ENCODE measurements around the gene OSBPL5.

OSBPL5 gene

GRCh38 chr11:3199537-3200295 is 34.6 kb upstream of the OSBPL5 start:
- no peaks in the 10 kb centered on the region for H4K20me1 ChIP-seq (ENCODE audit: control insufficient read depth, insufficient read depth, low read depth, low read length)
- TF ChIP-seq EZH2phosphoT487 (IDR thresholded peaks at IDR 0.05; ENCODE audit: borderline replicate concordance, low read length) (no peak), CTCF (IDR thresholded peaks at IDR 0.05; ENCODE audit: low read depth, low read length, poor library complexity, severe bottlenecking) (no peak)

GRCh38 chr11:3198815-3199214 is 33.7 kb upstream of the OSBPL5 start:
- Histone ChIP-seq H3K4me3 (ENCODE audit: low read length) (no peak overlapping the region), H3K27ac (ENCODE audit: low read depth, low read length) (no peak overlapping the region), H3K4me2 (ENCODE audit: low read length) (no peak overlapping the region), H3K79me2 (ENCODE audit: control insufficient read depth, low read length) (no peaks in the 10 kb centered on the region), H3K9me3 (ENCODE audit: control insufficient read depth, insufficient read depth, low read length) (no peaks in the 10 kb centered on the region), H3K36me3 (ENCODE audit: control insufficient read depth, low read length) (no peaks in the 10 kb centered on the region), H3K27me3 (ENCODE audit: control insufficient read depth, low read length) (no peaks in the 10 kb centered on the region), H4K20me1 (ENCODE audit: control insufficient read depth, insufficient read depth, low read depth, low read length) (no peaks in the 10 kb centered on the region), H3F3A (ENCODE audit: control insufficient read depth, insufficient read depth) (no peaks in the 10 kb centered on the region), H3K9me2 (replicated peaks; ENCODE audit: control insufficient read depth, low read length) (no peaks in the 10 kb centered on the region), H3K4me1 (ENCODE audit: control insufficient read depth, low read length) (no peaks in the 10 kb centered on the region)
- no peak for TF ChIP-seq CTCF (IDR thresholded peaks at IDR 0.05; ENCODE audit: low read depth, low read length, poor library complexity, severe bottlenecking)
- TF ChIP-seq EZH2phosphoT487 (IDR thresholded peaks at IDR 0.05; ENCODE audit: borderline replicate concordance, low read length): no peak

More at GRCh38 chr11:3199537-3200295, 34.6 kb upstream of the OSBPL5 start:
- Histone ChIP-seq H3K79me2 (ENCODE audit: control insufficient read depth, low read length) (no peaks in the 10 kb centered on the region), H3K4me1 (ENCODE audit: control insufficient read depth, low read length) (no peaks in the 10 kb centered on the region), H3K4me2 (ENCODE audit: low read length) (no peak overlapping the region), H3K27ac (ENCODE audit: low read depth, low read length) (no peak overlapping the region), H3K36me3 (ENCODE audit: control insufficient read depth, low read length) (no peaks in the 10 kb centered on the region), H3K27me3 (ENCODE audit: control insufficient read depth, low read length) (no peaks in the 10 kb centered on the region), H3K9me3 (ENCODE audit: control insufficient read depth, insufficient read depth, low read length) (no peaks in the 10 kb centered on the region), H3K9me2 (replicated peaks; ENCODE audit: control insufficient read depth, low read length) (no peaks in the 10 kb centered on the region), H3K4me3 (ENCODE audit: low read length) (no peak overlapping the region), H3F3A (ENCODE audit: control insufficient read depth, insufficient read depth) (no peaks in the 10 kb centered on the region)

- no peak overlapping the region for H3K4me3 ChIP-seq (ENCODE audit: low read length)
- no peak overlapping the region for H3K4me2 ChIP-seq (ENCODE audit: low read length)
- no peaks in the 10 kb centered on the region for H3K79me2 ChIP-seq (ENCODE audit: control insufficient read depth, low read length)
- no peaks in the 10 kb centered on the region for H3F3A ChIP-seq (ENCODE audit: control insufficient read depth, insufficient read depth)
- H3K4me1 ChIP-seq (ENCODE audit: control insufficient read depth, low read length): no peaks in the 10 kb centered on the region
- H3K9me2 ChIP-seq (replicated peaks; ENCODE audit: control insufficient read depth, low read length): no peaks in the 10 kb centered on the region
- no peaks in the 10 kb centered on the region for H3K27me3 ChIP-seq (ENCODE audit: control insufficient read depth, low read length)
- H3K27ac ChIP-seq (ENCODE audit: low read depth, low read length): no peak overlapping the region
- H4K20me1 ChIP-seq (ENCODE audit: control insufficient read depth, insufficient read depth, low read depth, low read length): no peaks in the 10 kb centered on the region
- no peak for TF ChIP-seq CTCF (IDR thresholded peaks at IDR 0.05; ENCODE audit: low read depth, low read length, poor library complexity, severe bottlenecking)
- no peak for TF ChIP-seq EZH2phosphoT487 (IDR thresholded peaks at IDR 0.05; ENCODE audit: borderline replicate concordance, low read length)
- H3K9me3 ChIP-seq (ENCODE audit: control insufficient read depth, insufficient read depth, low read length): no peaks in the 10 kb centered on the region
- no peaks in the 10 kb centered on the region for H3K36me3 ChIP-seq (ENCODE audit: control insufficient read depth, low read length)
These were observed 32.9 kb upstream of the OSBPL5 start for GRCh38 chr11:3197878-3198528.
